Esophagus muscularis mucosa (tissue), 4 donors: ENCODE results near the gene ARHGEF18. TPM values are rescaled to one million over a fixed set of nuclear protein-coding genes. Genes with fewer than 3 reads are reported as not detected.

ENCODE experiments used
- DNase-seq: peaks from one replicate; pipeline ENCODE4 v3.0.0-alpha.2; 2017; ENCODE audit errors: extremely low spot score
- H3K27ac ChIP-seq, 4 donors: fragments of 200-600 bp; sonication (generic); replicated peaks in 1 of 4; 1 replicate in 3 of 4; 2 replicates in 1 of 4; pipeline ENCODE4 v1.5.1; 2016 to 2019; ENCODE audit warnings: mild to moderate bottlenecking in 1 of 4
- H3K27me3 ChIP-seq, 4 donors: fragments of 200-600 bp; sonication (generic); one replicate each; pipeline versions ENCODE4 v1.5.1 to v1.6.0; 2016 to 2019
- H3K36me3 ChIP-seq, 4 donors: fragments of 200-600 bp; sonication (generic); one replicate each; pipeline ENCODE4 v1.5.1; 2016 to 2019
- H3K4me1 ChIP-seq, 4 donors: fragments of 200-600 bp; sonication (generic); one replicate each; pipeline ENCODE4 v1.5.1; 2016 to 2019
- H3K4me3 ChIP-seq, 4 donors: fragments of 200-600 bp; sonication (generic); 1 replicate in 2 of 4; 2 replicates in 2 of 4; pipeline ENCODE4 v1.5.1; 2016 to 2019; ENCODE audit warnings: mild to moderate bottlenecking in 4 of 4, moderate library complexity in 1 of 4
- H3K9me3 ChIP-seq, 4 donors: fragments of 200-600 bp; sonication (generic); 1 replicate in 3 of 4; 2 replicates in 1 of 4; pipeline ENCODE4 v1.5.1; 2016 to 2019
- CTCF ChIP-seq, 3 experiments: fragments of 200-600 bp in 2 of 3; fragments of 450-650 bp in 1 of 3; sonication (generic) in 2 of 3; IDR thresholded peaks; one replicate each; pipeline ENCODE4 v1.5.1; 2017 to 2019; ENCODE audit warnings: antibody characterized with exemption in 3 of 3, mild to moderate bottlenecking in 2 of 3, moderate library complexity in 1 of 3
- EP300 ChIP-seq: sonication (generic); formaldehyde crosslinking; IDR thresholded peaks from one replicate; pipeline ENCODE4 v1.6.1; 2017; ENCODE audit warnings: antibody characterized with exemption
- POLR2A ChIP-seq: fragments of 450-650 bp; IDR thresholded peaks from one replicate; pipeline ENCODE4 v1.6.1; 2017; ENCODE audit warnings: antibody characterized with exemption, moderate library complexity, mild to moderate bottlenecking, low read depth
- POLR2AphosphoS5 ChIP-seq, 2 donors: sonication (generic); formaldehyde crosslinking; IDR thresholded peaks; one replicate each; pipeline ENCODE4 v1.6.1; 2017; ENCODE audit warnings: antibody characterized with exemption in 2 of 2
- WGBS: methylation state at CpG from one replicate; pipeline ENCODE4 v1.1.5; 2018; 5-methylcytosine and 5-hydroxymethylcytosine counted together
- intact Hi-C: fragments of 100-400 bp; cut with DNase I; formaldehyde crosslinking; loops from one replicate; pipeline ENCODE4 v1.15.1; 2023
- total RNA-seq, 4 donors: library from RNA; depleted of rRNA; stranded (reverse); fragments of >200 nt; gene quantifications; one replicate each; pipeline versions ENCODE4 v1.1.0 to v1.2.1, GENCODE V29; 2016

Gene ARHGEF18
- total RNA-seq, 4 donors from 2014 or later: 25.0 to 40.3 (median 29.4) TPM

GRCh38 chr19:7349231-7349591, 474 bp downstream of the ARHGEF18 start:
- Histone ChIP-seq H3K27me3 (peaks cover 0 to 4% (median 0%) of the 10 kb centered on the region in 4 donors), H3K9me3 (peaks cover 0 to 10% (median 7%) of the 10 kb centered on the region in 4 donors), H3K27ac (no peak overlapping the region), H3K4me3 (peak overlapping the region in 2 of 4 donors; percentile 7 to 27), H3K4me1 (peaks cover 0 to 4% (median 0%) of the 10 kb centered on the region in 4 donors), H3K36me3 (no peaks in the 10 kb centered on the region)
- no peak for DNase-seq
- intact Hi-C loops: no loop called here
- 81% methylated on average over 9 of the region's 9 CpGs for WGBS
- TF ChIP-seq POLR2AphosphoS5 (IDR thresholded peaks at IDR 0.05) (no peak), CTCF (IDR thresholded peaks at IDR 0.05) (no peak), EP300 (no peak), POLR2A (no peak)

GRCh38 chr19:7349961-7350711, 1.4 kb downstream of the ARHGEF18 start:
- DNase-seq: no peak
- WGBS: 60% methylated on average over 6 of the region's 8 CpGs

GRCh38 chr19:7351861-7352260, 3.1 kb downstream of the ARHGEF18 start:
- intact Hi-C loops: loop anchor here (5.0 to 10.0 kb wide), 3 partner anchors 183 to 453 kb away; partner anchors contain the start of genes PNPLA6 and TRAPPC5
- Histone ChIP-seq H3K4me3 (no peak overlapping the region), H3K27ac (no peak overlapping the region), H3K9me3 (peaks cover 0 to 10% (median 7%) of the 10 kb centered on the region in 4 donors), H3K4me1 (peaks cover 0 to 13% (median 2%) of the 10 kb centered on the region in 4 donors), H3K36me3 (no peaks in the 10 kb centered on the region), H3K27me3 (no peaks in the 10 kb centered on the region)
- WGBS: 82% methylated on average over 1 of the region's 1 CpG
- DNase-seq: no peak
- TF ChIP-seq POLR2A: no peak
- TF ChIP-seq CTCF (IDR thresholded peaks at IDR 0.05): no peak
- no peak for TF ChIP-seq POLR2AphosphoS5 (IDR thresholded peaks at IDR 0.05)
- no peak for TF ChIP-seq EP300

More at GRCh38 chr19:7349961-7350711, 1.4 kb downstream of the ARHGEF18 start:
- Histone ChIP-seq H3K9me3 (peaks cover 0 to 10% (median 7%) of the 10 kb centered on the region in 4 donors), H3K4me1 (peaks cover 0 to 10% (median under 1%) of the 10 kb centered on the region in 4 donors), H3K27ac (no peak overlapping the region), H3K27me3 (peaks cover 0 to 4% (median 0%) of the 10 kb centered on the region in 4 donors), H3K4me3 (peak overlapping the region in 1 of 4 donors; percentile 25), H3K36me3 (no peaks in the 10 kb centered on the region)
- intact Hi-C loops: loop anchor here (5.0 to 10.0 kb wide), 3 partner anchors 185 to 455 kb away; partner anchors contain the start of genes PNPLA6 and TRAPPC5
- no peak for TF ChIP-seq EP300
- TF ChIP-seq POLR2A: no peak
- TF ChIP-seq CTCF (IDR thresholded peaks at IDR 0.05): no peak
- no peak for TF ChIP-seq POLR2AphosphoS5 (IDR thresholded peaks at IDR 0.05)

GRCh38 chr19:7355151-7355820, 6.5 kb downstream of the ARHGEF18 start:
- Histone ChIP-seq H3K9me3 (peaks cover 0 to 10% (median 7%) of the 10 kb centered on the region in 4 donors), H3K36me3 (no peaks in the 10 kb centered on the region), H3K4me3 (peak overlapping the region in 3 of 4 donors; percentile 31 to 42 (median 36)), H3K27me3 (no peaks in the 10 kb centered on the region), H3K4me1 (peaks cover 0 to 20% (median 2%) of the 10 kb centered on the region in 4 donors), H3K27ac (peak overlapping the region in 2 of 4 donors; percentile 48 to 65)
- intact Hi-C loops: loop anchor here (2.0 to 10.0 kb wide), 3 partner anchors 26 to 450 kb away; partner anchors contain the start of gene PNPLA6
- TF ChIP-seq EP300: no peak
- peak in 1 of 2 donors; percentile 38 for TF ChIP-seq POLR2AphosphoS5 (IDR thresholded peaks at IDR 0.05)
- DNase-seq: no peak
- WGBS: 71% methylated on average over 4 of the region's 13 CpGs
